CD4-positive, alpha-beta T cell (primary cell): ENCODE measurements around the gene ASCC2. TPM values are rescaled to one million over a fixed set of nuclear protein-coding genes. Genes with fewer than 3 reads are reported as not detected.

Source experiments
- ATAC-seq: fragments of 200-7000 bp; cut with Tn5 transposase; one replicate; pipeline ENCODE4 v1.10.0; 2022; ENCODE audit warnings: mild to moderate bottlenecking; ENCODE audit not compliant: poor library complexity
- CTCF ChIA-PET: fragments of 350-600 bp; sonication (Branson Sonifier 250); formaldehyde crosslinking; loops from one replicate; lab custom pipeline; 2021; ENCODE audit warnings: antibody characterized with exemption, inconsistent platforms; lab: Charles Lee
- POLR2A ChIA-PET: fragments of 350-600 bp; sonication (Branson Sonifier 250); formaldehyde crosslinking; loops from one replicate; lab custom pipeline; 2021; ENCODE audit warnings: antibody characterized with exemption, inconsistent platforms; lab: Charles Lee
- DNase-seq, 14 experiments: peaks; one replicate each; pipeline ENCODE4 v3.0.0-alpha.2; 2013 to 2020; ENCODE audit warnings: mixed read lengths in 2 of 14
- H3K27ac ChIP-seq, 2 donors: one replicate each; pipeline versions ENCODE4 v1.5.1 to v1.7.0; 2013; ENCODE audit warnings: low read length in 2 of 2, low read depth in 1 of 2, mild to moderate bottlenecking in 1 of 2
- H3K27me3 ChIP-seq, 2 experiments: 1 replicate in 1 of 2; 2 replicates in 1 of 2; pipeline versions ENCODE4 v1.6.1 to v1.7.0; 2013; ENCODE audit warnings: low read length in 2 of 2, control low read depth in 1 of 2, mild to moderate bottlenecking in 1 of 2, moderate library complexity in 1 of 2; ENCODE audit not compliant: insufficient read depth in 2 of 2, control insufficient read depth in 1 of 2
- H3K36me3 ChIP-seq: one replicate; pipeline ENCODE4 v1.6.1; 2013; ENCODE audit warnings: low read length, control low read depth; ENCODE audit not compliant: insufficient read depth
- H3K4me1 ChIP-seq: one replicate; pipeline ENCODE4 v1.6.1; 2013; ENCODE audit warnings: low read length, control low read depth; ENCODE audit not compliant: insufficient read depth
- H3K4me3 ChIP-seq: one replicate; pipeline ENCODE4 v1.5.1; 2013; ENCODE audit warnings: mild to moderate bottlenecking, low read length, moderate library complexity
- H3K9me3 ChIP-seq, 2 experiments: 1 replicate in 1 of 2; 2 replicates in 1 of 2; pipeline versions ENCODE4 v1.6.1 to v1.7.0; 2013; ENCODE audit warnings: low read length in 2 of 2, mild to moderate bottlenecking in 2 of 2, control low read depth in 1 of 2, moderate library complexity in 1 of 2; ENCODE audit not compliant: control insufficient read depth in 1 of 2, insufficient read depth in 1 of 2
- H3K27ac Mint-ChIP-seq: one replicate; pipeline ENCODE4 v1.8.0; 2020; ENCODE audit warnings: mixed read lengths
- H3K27me3 Mint-ChIP-seq: one replicate; pipeline ENCODE4 v1.8.0; 2021; ENCODE audit warnings: mixed read lengths
- H3K36me3 Mint-ChIP-seq: one replicate; pipeline ENCODE4 v1.8.0; 2021; ENCODE audit warnings: low read depth, mixed read lengths
- H3K4me1 Mint-ChIP-seq: one replicate; pipeline ENCODE4 v1.8.0; 2021; ENCODE audit warnings: low read depth, mixed read lengths
- H3K4me3 Mint-ChIP-seq: one replicate; pipeline ENCODE4 v1.8.0; 2020; ENCODE audit warnings: mild to moderate bottlenecking, mixed read lengths
- H3K9me3 Mint-ChIP-seq: one replicate; pipeline ENCODE4 v1.8.0; 2020; ENCODE audit warnings: mixed read lengths
- CTCF ChIP-seq: fragments of 200-600 bp; IDR thresholded peaks from one replicate; pipeline ENCODE4 v1.8.0; 2022; ENCODE audit warnings: antibody characterized with exemption, mild to moderate bottlenecking
- intact Hi-C, 2 experiments: fragments of 100-400 bp; cut with DNase I in 1 of 2; cut with micrococcal nuclease in 1 of 2; formaldehyde crosslinking; loops; one replicate each; pipeline versions ENCODE4 v1.15.1 to v1.9.0; 2023 to 2025; cut with DNase I, micrococcal nuclease
- total RNA-seq, 174 experiments: library from RNA in 2 of 174; stranded (reverse) in 2 of 174; gene quantifications; one replicate each; pipeline ENCODE4 v1.2.3 and lab custom pipeline; 2021 to 2026

Gene ASCC2
- total RNA-seq, 2 experiments from 2014 or later, result 67.1 to 68.3 TPM

- H3K9me3 Mint-ChIP-seq, result no peaks in the 10 kb centered on the region
Observed at GRCh38 chr22:29780748-29781676, 57.1 kb downstream of the ASCC2 start.

GRCh38 chr22:29780220-29780619, 57.9 kb downstream of the ASCC2 start:
- no peaks in the 10 kb centered on the region for H3K9me3 Mint-ChIP-seq
- no peak overlapping the region for H3K27ac ChIP-seq
- POLR2A ChIA-PET, result interaction anchor here (0.5 kb wide), 1 partner anchor 57 kb away, joined by 4 read pairs; no protein-coding TSS in a partner anchor
- H3K9me3 ChIP-seq, result no peaks in the 10 kb centered on the region
- ATAC-seq (no peak), DNase-seq (no peak)
- no peaks in the 10 kb centered on the region for H3K36me3 Mint-ChIP-seq
- no peak for TF ChIP-seq CTCF
- intact Hi-C loops, result no loop called here
- no peak overlapping the region for H3K27ac Mint-ChIP-seq
- H3K27me3 ChIP-seq, result no peaks in the 10 kb centered on the region
- no peaks in the 10 kb centered on the region for H3K36me3 ChIP-seq
- CTCF ChIA-PET, result no interaction called here
- no peaks in the 10 kb centered on the region for H3K4me1 ChIP-seq
- no peaks in the 10 kb centered on the region for H3K4me1 Mint-ChIP-seq
- no peak overlapping the region for H3K4me3 Mint-ChIP-seq
- H3K27me3 Mint-ChIP-seq, result no peaks in the 10 kb centered on the region
- H3K4me3 ChIP-seq, result no peak overlapping the region

More at GRCh38 chr22:29780748-29781676, 57.1 kb downstream of the ASCC2 start:
- Mint-ChIP-seq H3K36me3 (no peaks in the 10 kb centered on the region), H3K4me1 (no peaks in the 10 kb centered on the region), H3K27me3 (no peaks in the 10 kb centered on the region), H3K27ac (no peak overlapping the region), H3K4me3 (no peak overlapping the region)
- no peaks in the 10 kb centered on the region for H3K36me3 ChIP-seq
- no peaks in the 10 kb centered on the region for H3K9me3 ChIP-seq
- DNase-seq (no peak), ATAC-seq (no peak)
- no peak for TF ChIP-seq CTCF
- no peaks in the 10 kb centered on the region for H3K4me1 ChIP-seq
- no peak overlapping the region for H3K27ac ChIP-seq
- no peak overlapping the region for H3K4me3 ChIP-seq
- CTCF ChIA-PET, result no interaction called here
- intact Hi-C loops, result no loop called here
- H3K27me3 ChIP-seq, result no peaks in the 10 kb centered on the region
- POLR2A ChIA-PET, result interaction anchor here (0.5 kb wide), 1 partner anchor 56 kb away, joined by 4 read pairs; no protein-coding TSS in a partner anchor

GRCh38 chr22:29773233-29773632, 64.8 kb downstream of the ASCC2 start:
- H3K27me3 Mint-ChIP-seq, result no peaks in the 10 kb centered on the region
- Histone ChIP-seq H3K4me1 (peaks cover 6% of the 10 kb centered on the region), H3K4me3 (no peak overlapping the region), H3K36me3 (peaks cover 22% of the 10 kb centered on the region), H3K27ac (no peak overlapping the region), H3K9me3 (no peaks in the 10 kb centered on the region), H3K27me3 (no peaks in the 10 kb centered on the region)
- intact Hi-C loops, result no loop called here
- TF ChIP-seq CTCF, result no peak
- DNase-seq, result no peak
- H3K9me3 Mint-ChIP-seq, result no peaks in the 10 kb centered on the region
- no peak overlapping the region for H3K27ac Mint-ChIP-seq
- POLR2A ChIA-PET, result no interaction called here
- peaks cover 34% of the 10 kb centered on the region for H3K36me3 Mint-ChIP-seq
- no peak for ATAC-seq
- H3K4me3 Mint-ChIP-seq, result no peak overlapping the region
- peaks cover 3% of the 10 kb centered on the region for H3K4me1 Mint-ChIP-seq
- CTCF ChIA-PET, result interaction anchor here (0.7 kb wide), 1 partner anchor 146 kb away, joined by 3 read pairs; no protein-coding TSS in a partner anchor
